A549 treated with GW870086 at 1 μM for 4 hours (cell line): ENCODE measurements around the gene TGDS. TPM values are rescaled to one million over a fixed set of nuclear protein-coding genes. Genes with fewer than 3 reads are reported as not detected.

Experiments
- total RNA-seq: library from RNA; stranded (reverse); fragments of 200-300 nt; extraction: Qiagen RNA extraction; gene quantifications from 5 replicates; pipeline ENCODE4 v1.2.3, GENCODE V29; 2022; ENCODE audit warnings: low read depth

The TGDS gene, protein sequence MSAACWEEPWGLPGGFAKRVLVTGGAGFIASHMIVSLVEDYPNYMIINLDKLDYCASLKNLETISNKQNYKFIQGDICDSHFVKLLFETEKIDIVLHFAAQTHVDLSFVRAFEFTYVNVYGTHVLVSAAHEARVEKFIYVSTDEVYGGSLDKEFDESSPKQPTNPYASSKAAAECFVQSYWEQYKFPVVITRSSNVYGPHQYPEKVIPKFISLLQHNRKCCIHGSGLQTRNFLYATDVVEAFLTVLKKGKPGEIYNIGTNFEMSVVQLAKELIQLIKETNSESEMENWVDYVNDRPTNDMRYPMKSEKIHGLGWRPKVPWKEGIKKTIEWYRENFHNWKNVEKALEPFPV
- 6.9 to 9.4 TPM (median 8.2 TPM) in 5 replicates for total RNA-seq

DNA sequence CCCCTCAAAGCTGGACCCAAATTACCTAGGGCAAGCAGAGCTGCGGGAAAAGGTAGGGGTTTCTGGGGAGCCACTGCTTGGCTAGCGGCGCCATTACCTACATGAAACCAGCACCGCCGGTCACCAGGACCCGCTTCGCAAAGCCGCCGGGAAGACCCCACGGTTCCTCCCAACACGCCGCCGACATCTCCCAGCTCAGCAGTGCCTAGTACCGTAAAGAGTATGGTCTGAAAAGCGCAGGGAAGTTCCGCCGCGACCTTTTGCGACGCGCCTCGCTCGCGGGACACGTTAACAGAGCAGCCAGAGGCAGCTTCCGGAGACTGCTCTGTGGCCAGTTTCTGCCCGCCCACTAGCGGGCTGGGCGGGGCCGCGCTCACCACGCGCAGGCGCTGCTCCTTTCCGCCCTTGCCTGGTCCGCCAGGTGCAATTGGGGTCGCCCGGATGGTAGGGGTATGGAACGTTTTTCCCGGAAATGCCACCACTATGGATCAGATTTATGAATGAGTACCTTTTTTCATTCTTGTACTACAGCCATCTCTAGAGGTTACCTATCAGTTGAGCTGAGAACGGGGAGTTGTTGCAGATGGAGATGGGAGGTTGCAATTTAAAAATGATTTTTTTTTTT is at the start of gene TGDS:
Gene TGDS (minus strand): TSS at position 203 of the 625 bp plus-strand sequence. CDS start 16 bp downstream, at position 187.

GRCh38 chr13:94601446-94602431 is 5.8 kb upstream of the TGDS start, which contains the start of gene GPR180:
TSS of gene GPR180 (plus strand) at chr13:94601857. CDS start at chr13:94601928, 71 bp downstream.

Other genes starting within 250 kb of the TGDS start
- not detected in 5 replicates for gene DCT, start 116.5 kb downstream of the TGDS start, total RNA-seq
- gene GPR180, start 5.7 kb upstream of the TGDS start, total RNA-seq, result 2.5 to 4.1 TPM (median 3.1 TPM) in 5 replicates
- gene SOX21, start 116.4 kb upstream of the TGDS start, total RNA-seq, result 0.33 to 0.99 TPM (median 0.68 TPM) in 5 replicates